Hair follicular keratinocyte (primary cell): ENCODE data around the gene KIF19. TPM values are rescaled to one million over a fixed set of nuclear protein-coding genes. Genes with fewer than 3 reads are reported as not detected.

Experiments used
- total RNA-seq: library from RNA; depleted of rRNA; stranded (reverse); fragments of >200 nt; gene quantifications from 2 replicates; pipeline ENCODE4 v1.2.3, GENCODE V29; 2015

KIF19 gene, protein sequence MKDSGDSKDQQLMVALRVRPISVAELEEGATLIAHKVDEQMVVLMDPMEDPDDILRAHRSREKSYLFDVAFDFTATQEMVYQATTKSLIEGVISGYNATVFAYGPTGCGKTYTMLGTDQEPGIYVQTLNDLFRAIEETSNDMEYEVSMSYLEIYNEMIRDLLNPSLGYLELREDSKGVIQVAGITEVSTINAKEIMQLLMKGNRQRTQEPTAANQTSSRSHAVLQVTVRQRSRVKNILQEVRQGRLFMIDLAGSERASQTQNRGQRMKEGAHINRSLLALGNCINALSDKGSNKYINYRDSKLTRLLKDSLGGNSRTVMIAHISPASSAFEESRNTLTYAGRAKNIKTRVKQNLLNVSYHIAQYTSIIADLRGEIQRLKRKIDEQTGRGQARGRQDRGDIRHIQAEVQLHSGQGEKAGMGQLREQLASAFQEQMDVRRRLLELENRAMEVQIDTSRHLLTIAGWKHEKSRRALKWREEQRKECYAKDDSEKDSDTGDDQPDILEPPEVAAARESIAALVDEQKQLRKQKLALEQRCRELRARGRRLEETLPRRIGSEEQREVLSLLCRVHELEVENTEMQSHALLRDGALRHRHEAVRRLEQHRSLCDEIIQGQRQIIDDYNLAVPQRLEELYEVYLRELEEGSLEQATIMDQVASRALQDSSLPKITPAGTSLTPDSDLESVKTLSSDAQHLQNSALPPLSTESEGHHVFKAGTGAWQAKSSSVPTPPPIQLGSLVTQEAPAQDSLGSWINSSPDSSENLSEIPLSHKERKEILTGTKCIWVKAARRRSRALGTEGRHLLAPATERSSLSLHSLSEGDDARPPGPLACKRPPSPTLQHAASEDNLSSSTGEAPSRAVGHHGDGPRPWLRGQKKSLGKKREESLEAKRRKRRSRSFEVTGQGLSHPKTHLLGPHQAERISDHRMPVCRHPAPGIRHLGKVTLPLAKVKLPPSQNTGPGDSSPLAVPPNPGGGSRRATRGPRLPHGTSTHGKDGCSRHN
- total RNA-seq = not detected in 2 replicates

GRCh38 chr17:74325743-74326379, at the start of gene KIF19:
KIF19 (plus strand) TSS chr17:74326226; CDS start chr17:74326350, 124 bp downstream.

DNA sequence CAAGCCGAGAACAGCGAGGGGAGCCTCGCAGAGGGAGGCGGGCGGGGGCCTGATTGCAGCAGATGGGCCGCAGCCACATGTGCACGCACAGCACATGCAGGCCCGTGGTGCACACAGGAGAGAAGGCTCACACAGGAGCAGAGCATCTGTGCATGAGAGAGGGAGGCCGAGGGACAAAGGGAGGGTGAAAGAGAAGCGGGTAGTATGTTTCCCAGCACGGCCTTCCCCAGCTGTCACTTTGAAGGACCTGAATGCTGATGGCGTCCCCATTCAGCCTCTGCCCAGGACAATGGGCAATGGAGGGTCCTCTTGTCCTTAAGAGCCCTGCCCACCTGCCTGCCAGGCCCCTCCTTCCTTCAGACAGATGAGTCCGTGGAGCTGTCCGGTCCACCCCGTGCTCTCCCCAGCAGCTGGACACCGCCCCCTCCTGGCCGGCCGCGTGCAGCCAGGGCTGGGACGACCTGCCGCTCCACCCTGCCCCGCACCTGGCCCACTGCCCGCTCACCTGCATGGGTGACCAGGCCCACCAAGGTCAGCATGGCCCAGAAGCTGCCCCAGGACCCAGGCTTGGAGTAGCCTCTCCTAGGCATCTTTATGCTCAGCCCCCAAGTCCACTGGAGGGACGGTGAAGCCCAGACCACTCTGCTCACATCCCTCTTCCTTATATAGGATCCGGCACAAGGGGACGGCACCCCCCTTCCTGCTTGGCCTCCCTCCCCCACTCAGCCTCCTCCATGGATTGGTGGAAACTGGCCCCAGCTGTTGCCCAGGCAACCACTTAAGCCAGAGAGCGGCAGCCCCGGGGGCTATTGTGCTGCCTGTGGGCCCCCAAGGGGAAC, 35.4 kb downstream of the KIF19 start, which contains the start of gene BTBD17:
Gene BTBD17 (minus strand): TSS at position 639 of the 839 bp plus-strand sequence. CDS start 49 bp downstream, at position 590.

DNA sequence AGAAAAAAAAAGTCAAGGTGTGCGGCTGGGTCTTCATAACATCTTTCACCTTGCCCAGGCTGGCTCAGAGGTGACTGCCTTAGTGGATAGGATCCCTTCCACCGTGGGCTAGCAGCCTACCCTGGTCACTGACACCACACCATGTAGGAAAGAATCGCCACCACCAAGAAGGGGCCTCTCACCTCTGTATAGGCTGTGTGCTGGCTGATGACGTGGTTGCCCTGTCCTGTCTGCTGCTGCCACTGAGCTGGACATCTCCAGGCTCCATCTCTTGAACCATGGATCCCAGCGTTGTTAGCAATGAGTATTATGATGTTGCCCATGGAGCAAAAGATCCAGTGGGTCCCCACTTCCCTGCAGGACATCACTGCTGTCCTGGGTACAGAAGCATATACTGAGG, 41.2 kb downstream of the KIF19 start, which contains the start of gene GPR142:
Gene GPR142 (plus strand): TSS at position 301 of the 400 bp plus-strand sequence. CDS start 2,035 bp downstream, outside the sequence.

Other genes starting within 250 kb of the KIF19 start
- 669 and 1,348 TPM in 2 replicates for gene RPL38, start 122.5 kb upstream of the KIF19 start, total RNA-seq
- 0.62 and 1.3 TPM in 2 replicates for gene TTYH2, start 112.7 kb upstream of the KIF19 start, total RNA-seq
- gene DNAI2, start 52.0 kb upstream of the KIF19 start, total RNA-seq = not detected in 2 replicates
- gene BTBD17, start 35.6 kb downstream of the KIF19 start, total RNA-seq = not detected in 2 replicates
- not detected in 2 replicates for gene GPR142, start 41.3 kb downstream of the KIF19 start, total RNA-seq
- 1.9 and 9.1 TPM in 2 replicates for gene GPRC5C, start 105.9 kb downstream of the KIF19 start, total RNA-seq
- gene CD300A, start 140.4 kb downstream of the KIF19 start, total RNA-seq = not detected in 2 replicates
- not detected in 2 replicates for gene CD300LB, start 205.2 kb downstream of the KIF19 start, total RNA-seq
- gene CD300C, start 219.9 kb downstream of the KIF19 start, total RNA-seq = not detected in 2 replicates
- gene CD300H, start 241.3 kb downstream of the KIF19 start, total RNA-seq = not detected in 2 replicates